Gastroesophageal sphincter (tissue), 3 donors: ENCODE measurements around the gene RPRML.

Source experiments
- CTCF ChIP-seq, 4 experiments: fragments of 200-600 bp in 2 of 4; fragments of 450-650 bp in 2 of 4; sonication (generic) in 1 of 4; IDR thresholded peaks; one replicate each; pipeline ENCODE4 v1.5.1; 2017 to 2019; ENCODE audit warnings: antibody characterized with exemption in 4 of 4, mild to moderate bottlenecking in 2 of 4, moderate library complexity in 2 of 4
- EP300 ChIP-seq: sonication (generic); formaldehyde crosslinking; IDR thresholded peaks from one replicate; pipeline ENCODE4 v1.6.1; 2017; ENCODE audit warnings: antibody characterized with exemption, mild to moderate bottlenecking

DNA sequence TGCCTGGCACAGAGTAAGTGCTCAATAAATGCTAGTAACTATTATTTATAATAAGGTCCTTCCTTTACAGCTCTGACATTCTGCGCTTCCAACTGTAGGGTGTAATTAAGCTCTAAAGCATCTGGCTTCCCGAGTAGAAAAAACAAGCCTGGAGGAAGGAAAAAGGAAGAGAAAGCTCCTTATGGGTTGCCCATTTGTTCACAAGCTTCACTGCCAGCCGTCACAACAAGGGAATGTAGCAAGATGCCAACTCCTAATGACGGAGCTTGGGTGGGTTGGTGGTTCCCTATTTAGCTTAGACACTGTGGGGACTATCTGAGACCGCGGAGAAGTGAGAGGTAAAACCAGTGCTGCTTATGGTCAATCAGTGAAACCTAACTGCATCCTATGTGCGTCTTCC is 7.3 kb upstream of the RPRML start:
- TF ChIP-seq CTCF (IDR thresholded peaks at IDR 0.05): no peak
- no peak for TF ChIP-seq EP300
